HG03060 (cell line): Measurements from ENCODE around the gene FXYD6.
"Not testable (repeated sequence)": the region's sequence is repeated elsewhere in the genome, so short reads cannot be mapped to it uniquely, and the experiment has no call there.

ENCODE experiments used
- ATAC-seq: cut with Tn5 transposase; IDR thresholded peaks from one replicate; pipeline ENCODE4 v1.9.1; 2021; ENCODE audit warnings: low read depth, moderate number of reproducible peaks; ENCODE audit not compliant: unreplicated experiment

Gene FXYD6

GRCh38 chr11:117871784-117872183 lies 4.7 kb downstream of the FXYD6 start:
- no peak for ATAC-seq

DNA sequence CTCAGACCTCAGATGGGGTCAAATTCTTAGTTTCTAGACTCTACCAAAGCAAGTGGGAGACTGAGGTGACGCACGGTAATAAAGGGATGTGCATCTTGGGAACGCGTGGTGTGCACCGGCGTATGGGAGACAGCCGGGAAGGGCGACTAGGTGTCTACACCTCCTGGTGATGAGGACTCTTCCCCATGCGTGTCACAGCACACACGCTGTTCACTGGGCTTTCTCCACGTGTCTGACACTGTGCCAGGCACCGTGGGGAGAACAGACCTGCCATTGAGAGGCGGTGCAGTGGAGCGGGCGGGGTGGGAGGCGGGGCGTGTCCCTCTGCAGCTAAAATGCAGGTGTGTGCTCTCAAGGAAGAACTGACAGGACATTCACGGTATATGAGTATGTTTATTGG lies 5.3 kb downstream of the FXYD6 start:
- no peak for ATAC-seq

DNA sequence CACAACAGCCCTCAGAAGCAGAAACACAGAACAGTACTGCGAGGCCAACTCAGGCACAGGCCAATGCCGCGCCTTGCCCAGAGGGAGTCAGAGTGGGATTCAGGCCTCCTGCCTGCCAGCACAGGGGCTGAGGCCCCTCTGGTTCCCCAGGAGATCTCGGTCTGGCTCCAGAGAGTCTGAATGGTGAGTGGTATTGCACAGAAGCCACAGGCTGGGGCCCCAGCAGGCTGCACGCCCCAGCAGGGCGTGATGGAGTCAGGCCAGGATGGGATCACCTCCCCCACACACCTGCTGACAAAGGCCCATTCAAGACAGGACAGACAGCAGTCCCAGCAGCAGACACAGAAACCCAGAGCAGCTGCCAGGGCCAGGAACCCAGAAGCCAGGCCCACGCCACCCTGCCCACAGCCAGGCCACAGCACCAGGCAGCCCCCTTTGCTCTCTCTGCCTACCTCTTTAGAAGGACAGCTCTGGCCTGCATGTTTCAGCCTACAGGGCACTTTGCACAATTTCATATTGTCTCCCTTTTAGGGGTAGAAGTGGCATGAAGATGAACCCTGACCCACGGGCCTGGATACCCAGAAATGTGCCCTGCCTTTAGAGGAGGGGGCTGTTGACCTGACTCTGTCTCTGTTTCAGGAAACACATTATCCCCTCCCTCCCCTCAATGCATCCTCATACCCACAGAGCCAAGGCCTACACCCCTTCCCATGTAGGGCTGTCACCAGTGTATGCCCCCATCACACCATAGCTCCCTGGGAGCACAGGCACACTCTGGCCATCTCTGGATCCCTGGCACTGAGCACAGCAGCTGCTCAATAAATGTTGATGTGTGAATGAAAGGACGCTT lies 6.1 kb downstream of the FXYD6 start:
- no peak for ATAC-seq

DNA sequence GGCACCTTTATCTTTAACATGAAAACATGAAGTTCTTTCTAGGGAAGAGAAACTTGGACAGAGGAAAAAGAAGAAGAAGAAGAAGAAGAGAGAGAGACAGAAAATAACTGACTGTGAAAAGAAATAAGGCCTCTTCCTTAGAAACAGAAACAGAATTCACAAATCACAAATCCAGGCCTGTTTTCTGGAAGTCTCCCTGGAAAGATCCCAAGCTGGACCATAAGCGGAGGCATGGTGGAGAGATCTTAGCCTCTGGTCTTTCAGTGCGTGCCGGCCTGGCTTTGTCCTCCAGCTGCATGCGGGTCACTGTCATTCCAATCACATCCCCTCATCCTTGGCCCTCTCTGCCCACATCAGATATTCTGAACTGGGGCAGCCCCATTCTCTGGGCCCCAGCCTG lies 6.9 kb downstream of the FXYD6 start:
- ATAC-seq, result no peak

DNA sequence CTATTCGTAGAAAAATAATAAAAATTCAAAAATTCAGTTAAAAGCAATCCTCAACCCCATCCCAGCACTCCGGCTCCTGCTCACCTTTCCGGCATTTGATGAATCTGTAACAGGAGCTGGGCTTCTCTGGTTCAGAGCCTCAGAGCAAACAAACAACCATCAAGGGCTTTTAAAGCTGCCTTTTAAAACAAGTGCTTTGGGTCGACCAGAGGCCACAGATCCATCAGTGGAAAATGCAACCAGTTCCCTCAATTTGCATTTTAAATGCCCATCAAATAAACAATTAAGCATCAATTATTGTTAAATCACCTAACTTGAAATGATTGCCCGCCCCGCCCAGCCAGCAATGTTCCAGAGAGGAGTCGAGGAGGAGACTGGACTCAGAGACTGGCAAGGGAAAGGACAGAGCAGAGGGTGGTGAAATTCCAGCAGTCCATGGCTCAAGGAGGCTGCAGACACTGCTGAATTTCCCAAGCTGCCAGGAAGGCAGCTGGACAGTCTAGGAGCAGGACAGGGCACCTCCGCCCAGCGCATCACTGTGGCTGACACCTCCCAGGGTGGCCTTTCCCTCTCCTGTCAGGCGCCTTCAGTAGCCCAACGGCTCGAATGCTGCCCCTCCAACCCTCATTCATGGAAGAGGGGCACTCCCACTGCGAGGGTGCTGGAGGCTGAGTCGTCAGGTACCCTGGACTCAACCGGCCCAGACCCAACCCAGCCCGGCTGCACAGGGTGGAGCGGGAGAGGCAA lies 7.5 kb downstream of the FXYD6 start:
- no peak for ATAC-seq

DNA sequence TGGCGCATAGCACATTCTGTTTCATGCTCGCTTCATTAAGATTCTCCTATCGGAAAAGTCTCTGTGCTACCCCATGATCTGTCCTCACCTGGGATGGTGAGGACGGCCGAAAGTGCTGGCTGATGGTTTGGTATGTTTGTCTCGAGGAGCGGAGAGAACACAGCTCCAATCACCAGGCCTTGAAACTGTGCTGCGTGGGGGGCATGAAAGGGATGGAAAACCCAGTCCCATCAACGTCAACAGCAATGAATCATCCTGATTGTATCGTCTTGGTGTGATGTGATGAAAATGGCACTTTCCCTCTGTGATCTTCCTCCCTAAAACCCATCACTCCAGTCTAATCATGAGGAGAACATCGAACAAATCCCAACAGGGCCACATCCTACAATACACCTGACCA lies 8.4 kb downstream of the FXYD6 start:
- no peak for ATAC-seq

DNA sequence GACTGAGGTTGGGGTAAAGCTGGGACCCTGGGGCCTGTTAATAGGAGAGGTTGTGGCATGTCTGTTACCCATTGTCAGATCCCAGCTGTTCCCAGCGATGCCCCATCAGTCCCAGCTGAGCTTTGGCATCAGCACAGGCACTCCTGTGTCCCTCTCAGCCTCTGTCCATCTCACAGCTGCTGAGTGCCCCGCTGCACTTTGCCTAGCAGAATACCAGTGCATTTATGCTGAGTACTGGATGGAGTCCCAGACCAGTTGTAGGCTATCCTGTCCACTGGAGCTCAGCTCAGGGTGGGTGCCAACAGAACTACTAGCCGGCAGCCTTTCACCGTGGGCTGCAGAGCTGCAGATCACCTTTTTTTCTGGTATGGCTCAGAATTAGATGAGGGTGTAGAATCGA lies 9.9 kb downstream of the FXYD6 start:
- ATAC-seq, result no peak

DNA sequence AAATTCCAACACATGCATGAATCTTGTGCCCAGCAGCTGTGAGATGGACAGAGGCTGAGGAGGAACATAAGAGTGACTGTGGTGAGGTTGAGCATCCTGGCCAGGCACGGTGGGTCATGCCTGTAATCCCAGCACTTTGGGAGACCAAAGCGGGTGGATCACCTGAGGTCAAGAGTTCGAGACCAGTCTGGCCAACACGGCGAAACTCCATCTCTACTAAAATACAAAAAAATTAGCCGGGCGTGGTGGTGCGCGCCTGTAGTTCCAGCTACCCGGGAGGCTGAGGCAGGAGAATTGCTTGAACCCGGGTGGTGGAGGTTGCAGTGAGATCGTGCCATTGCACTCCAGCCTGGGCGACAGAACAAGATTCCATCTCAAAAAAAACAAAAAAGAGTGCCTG lies 10.9 kb downstream of the FXYD6 start:
- not testable (repeated sequence) for ATAC-seq

DNA sequence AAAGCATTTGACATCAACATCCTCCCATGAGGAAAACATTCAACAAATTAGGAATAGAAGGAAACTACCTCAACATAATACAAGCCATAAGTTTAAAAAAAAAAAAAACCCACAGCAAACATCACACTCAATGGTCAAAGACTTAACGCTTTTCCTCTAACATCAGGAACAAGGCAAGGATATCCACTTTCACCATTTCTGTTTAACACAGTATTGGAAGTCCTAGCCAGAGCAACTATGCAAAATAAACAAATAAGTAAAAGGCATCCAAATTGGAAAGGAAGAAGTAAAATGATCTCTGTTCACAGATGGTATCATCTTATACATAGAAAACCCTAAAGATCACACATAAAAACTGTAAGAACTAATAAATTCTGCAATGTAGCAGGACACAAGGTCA lies 13.1 kb downstream of the FXYD6 start:
- ATAC-seq, result no peak

DNA sequence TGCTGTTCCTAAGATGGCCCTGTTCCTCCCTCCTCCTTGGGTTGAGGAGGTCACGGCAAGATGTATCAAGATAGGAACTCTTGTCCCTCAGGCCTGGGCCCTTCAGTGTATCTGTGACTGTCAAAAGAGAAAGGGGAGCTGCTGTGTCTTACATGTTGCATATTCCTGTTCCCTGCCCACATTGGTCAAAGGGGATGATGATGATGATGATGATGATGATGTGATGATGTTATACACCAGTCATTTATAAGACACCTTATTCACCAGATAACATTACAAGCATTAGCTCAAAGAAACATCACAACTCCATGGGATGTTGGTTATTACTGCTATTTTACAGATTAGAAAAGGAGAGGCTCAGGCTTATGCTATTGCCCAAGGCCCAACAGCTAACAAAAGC lies 13.7 kb downstream of the FXYD6 start:
- no peak for ATAC-seq

DNA sequence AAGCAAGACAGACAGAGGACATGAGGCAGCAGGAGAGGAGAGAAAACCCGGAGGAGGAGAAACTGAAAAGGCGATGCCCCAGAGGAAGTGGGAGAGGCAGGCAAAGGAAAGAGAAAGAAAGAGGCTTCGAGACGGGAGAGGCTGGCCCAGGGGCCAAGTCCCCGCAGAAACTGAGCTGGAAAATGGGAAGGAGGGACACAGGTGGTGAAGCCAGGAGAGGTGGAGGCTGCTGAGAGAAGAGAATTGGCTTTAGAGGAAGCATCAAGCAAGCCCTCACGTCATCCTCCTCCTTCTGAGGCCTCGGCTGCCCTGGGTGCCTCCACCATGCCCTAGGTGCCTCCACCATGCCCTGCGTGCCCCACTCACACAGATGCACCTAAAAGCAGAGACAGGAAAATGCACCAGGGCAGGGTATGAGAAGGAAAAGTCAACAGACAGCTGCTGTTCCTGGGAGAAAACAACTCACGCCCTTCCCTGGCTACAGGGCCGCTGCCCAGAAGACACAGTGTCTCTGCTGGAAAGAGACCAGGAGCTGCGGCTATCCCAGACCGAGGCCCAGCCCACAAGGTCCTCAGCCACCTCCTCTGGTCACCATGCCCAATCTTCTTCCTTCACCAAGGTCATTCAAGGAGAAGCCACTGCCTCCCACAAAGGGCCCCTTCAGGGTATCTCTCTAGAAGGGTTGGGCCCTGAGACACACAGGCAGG lies 14.3 kb downstream of the FXYD6 start:
- no peak for ATAC-seq

DNA sequence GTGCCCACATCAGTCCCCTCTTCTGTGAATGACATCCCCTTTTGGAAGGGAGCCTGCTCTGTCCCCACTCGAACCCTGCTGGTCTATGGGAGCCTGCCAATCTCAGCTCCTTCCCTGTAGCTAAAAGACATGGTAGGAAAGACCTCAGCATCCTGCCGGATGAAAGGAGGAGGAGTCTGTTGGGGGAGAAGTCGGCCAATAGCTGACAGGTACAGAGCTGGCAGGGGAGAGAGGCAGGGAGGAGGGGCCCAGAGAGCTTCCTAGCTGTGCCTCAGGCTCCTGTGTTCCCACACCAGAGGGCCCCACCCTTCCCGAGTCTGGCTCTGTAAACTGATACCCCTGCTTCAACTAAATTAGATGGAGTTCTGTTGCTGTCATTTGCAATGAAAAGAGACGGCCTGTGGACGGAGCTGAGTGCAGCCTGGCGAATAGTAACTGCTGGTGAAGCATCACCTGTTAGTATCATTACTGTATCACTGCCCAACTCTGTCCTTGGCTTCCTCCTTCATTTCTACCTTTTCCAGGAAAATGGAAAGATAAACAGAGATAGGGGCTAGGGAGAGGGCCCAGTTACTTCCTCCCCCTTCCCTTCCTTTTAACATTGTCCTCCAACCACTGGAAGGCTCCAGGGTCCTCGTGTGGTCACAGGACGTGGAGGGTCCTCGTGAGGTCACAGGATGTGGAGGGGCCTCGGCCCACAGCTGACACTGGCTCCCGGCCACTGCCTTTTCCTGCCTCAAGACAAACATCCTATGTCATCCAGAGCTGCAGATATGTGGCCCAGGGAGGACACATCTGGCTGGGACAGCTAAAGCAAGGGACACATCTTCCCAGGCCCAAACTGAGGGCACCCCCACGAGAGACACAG lies 15.1 kb downstream of the FXYD6 start:
- no peak for ATAC-seq

DNA sequence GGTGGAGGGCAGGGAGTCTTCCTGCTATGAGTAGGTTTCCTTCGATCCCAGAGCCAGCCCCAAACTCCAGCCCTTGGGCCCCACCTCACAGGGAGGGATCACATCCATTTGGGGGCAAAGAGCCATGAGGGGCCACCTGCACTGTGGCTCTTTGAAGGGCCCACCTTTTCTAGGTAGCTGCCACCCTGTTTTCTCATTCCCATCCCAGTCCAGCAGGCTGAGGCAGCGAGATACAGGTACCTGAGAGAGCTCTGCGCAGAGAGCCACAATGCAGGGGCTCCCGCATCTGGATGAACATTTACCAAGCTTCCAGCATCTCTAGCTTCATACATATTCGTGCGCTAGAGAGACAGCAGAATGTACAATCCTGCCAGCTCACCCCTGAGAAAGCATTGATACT lies 16.3 kb downstream of the FXYD6 start:
- ATAC-seq, result no peak

GRCh38 chr11:117859488-117860112 lies 16.9 kb downstream of the FXYD6 start:
- ATAC-seq, result no peak

DNA sequence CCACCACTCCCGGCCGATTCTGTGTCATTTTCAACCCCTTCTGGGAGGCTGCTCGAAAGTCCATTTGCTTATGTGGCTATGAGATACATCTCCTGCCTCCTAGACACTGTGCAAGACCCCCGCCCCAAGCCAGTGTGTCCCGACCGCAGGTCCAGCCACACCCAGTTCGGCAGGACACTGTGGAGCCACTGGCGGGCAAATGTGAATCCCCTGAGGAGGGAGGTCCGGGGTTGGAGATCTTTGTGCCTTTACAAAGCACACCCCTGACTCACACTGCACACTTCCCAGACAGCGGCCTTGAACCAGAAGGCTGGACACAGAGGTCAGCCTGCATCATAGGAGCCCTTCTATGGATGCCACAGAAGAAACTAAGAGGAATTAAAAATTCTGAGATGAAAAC lies 17.4 kb downstream of the FXYD6 start:
- no peak for ATAC-seq

- ATAC-seq, result no peak
Measured at GRCh38 chr11:117857734-117858414, 18.6 kb downstream of the FXYD6 start.

- no peak for ATAC-seq
Measured at GRCh38 chr11:117855912-117856651, 20.4 kb downstream of the FXYD6 start.

- ATAC-seq, result no peak
Measured at GRCh38 chr11:117855186-117855845, 21.1 kb downstream of the FXYD6 start.
